Esophagus squamous epithelium (tissue), 5 donors: ENCODE measurements around the gene IRS1. TPM values are rescaled to one million over a fixed set of nuclear protein-coding genes. Genes with fewer than 3 reads are reported as not detected.

Source experiments
- DNase-seq: peaks from one replicate; lab custom pipeline; 2025; lab: John Stamatoyannopoulos, UW
- H3K27ac ChIP-seq, 4 donors: fragments of 200-600 bp; sonication (generic); one replicate each; pipeline ENCODE4 v1.5.1; 2016 to 2019; ENCODE audit warnings: mild to moderate bottlenecking in 1 of 4
- H3K27me3 ChIP-seq, 4 donors: fragments of 200-600 bp; sonication (generic); 1 replicate in 3 of 4; 2 replicates in 1 of 4; pipeline versions ENCODE4 v1.5.1 to v1.6.0; 2017 to 2021; ENCODE audit warnings: antibody characterized with exemption in 1 of 4
- H3K36me3 ChIP-seq, 3 donors: fragments of 200-600 bp; sonication (generic); one replicate each; pipeline ENCODE4 v1.5.1; 2016 to 2019
- H3K4me1 ChIP-seq, 3 donors: fragments of 200-600 bp; sonication (generic); one replicate each; pipeline ENCODE4 v1.5.1; 2017 to 2019
- H3K4me3 ChIP-seq, 4 donors: fragments of 200-600 bp; sonication (generic); 1 replicate in 3 of 4; 2 replicates in 1 of 4; pipeline ENCODE4 v1.5.1; 2016 to 2019; ENCODE audit warnings: mild to moderate bottlenecking in 2 of 4, moderate library complexity in 1 of 4
- H3K9me3 ChIP-seq, 3 donors: fragments of 200-600 bp; sonication (generic); one replicate each; pipeline ENCODE4 v1.5.1; 2016 to 2019
- CTCF ChIP-seq, 6 experiments: fragments of 450-650 bp in 4 of 6; fragments of 200-600 bp in 2 of 6; sonication (generic) in 2 of 6; IDR thresholded peaks; one replicate each; pipeline ENCODE4 v1.5.1; 2016 to 2019; ENCODE audit warnings: antibody characterized with exemption in 6 of 6, mild to moderate bottlenecking in 4 of 6, moderate library complexity in 4 of 6
- POLR2A ChIP-seq, 4 donors: fragments of 450-650 bp; IDR thresholded peaks; one replicate each; pipeline ENCODE4 v1.6.1; 2017; ENCODE audit warnings: antibody characterized with exemption in 4 of 4, mild to moderate bottlenecking in 4 of 4, moderate library complexity in 3 of 4
- WGBS, 2 donors: methylation state at CpG; one replicate each; pipeline ENCODE4 v1.1.5; 2018; 5-methylcytosine and 5-hydroxymethylcytosine counted together
- intact Hi-C: fragments of 100-400 bp; cut with DNase I; formaldehyde crosslinking; loops from one replicate; pipeline ENCODE4 v1.15.0; 2022
- total RNA-seq, 4 donors: library from RNA; depleted of rRNA; stranded (reverse); fragments of >200 nt; gene quantifications; one replicate each; pipeline ENCODE4 v1.1.0, GENCODE V29; 2016
- donor health status: DM: yes; HTN: yes; CAD: no.

The IRS1 gene
- total RNA-seq, 4 donors from 2014 or later: 3.5 to 20.5 (median 14.2) TPM

- TF ChIP-seq POLR2A (IDR thresholded peaks at IDR 0.05): no peak
- TF ChIP-seq CTCF (IDR thresholded peaks at IDR 0.05): no peak
- peaks cover 0 to 17% (median 0%) of the 10 kb centered on the region in 3 donors for H3K4me1 ChIP-seq
- no peaks in the 10 kb centered on the region for H3K27me3 ChIP-seq
- intact Hi-C loops: no loop called here
- H3K4me3 ChIP-seq: no peak overlapping the region
- H3K9me3 ChIP-seq: no peaks in the 10 kb centered on the region
- H3K27ac ChIP-seq: no peak overlapping the region
- DNase-seq: no peak
- H3K36me3 ChIP-seq: no peaks in the 10 kb centered on the region
These were observed 100.9 kb downstream of the IRS1 start for GRCh38 chr2:226698671-226699070.

GRCh38 chr2:226694586-226695284 lies 104.9 kb downstream of the IRS1 start:
- Histone ChIP-seq H3K9me3 (no peaks in the 10 kb centered on the region), H3K36me3 (no peaks in the 10 kb centered on the region), H3K27ac (no peak overlapping the region), H3K27me3 (peaks cover 0 to 6% (median 0%) of the 10 kb centered on the region in 4 donors), H3K4me3 (no peak overlapping the region), H3K4me1 (peaks cover 0 to 25% (median 0%) of the 10 kb centered on the region in 3 donors)
- WGBS, 2 donors: 77 to 90% methylated on average over 4 of the region's 4 CpGs
- intact Hi-C loops: no loop called here
- TF ChIP-seq POLR2A (IDR thresholded peaks at IDR 0.05): no peak
- no peak for TF ChIP-seq CTCF (IDR thresholded peaks at IDR 0.05)
- DNase-seq: no peak

GRCh38 chr2:226694149-226694548 lies 105.5 kb downstream of the IRS1 start:
- no peak for DNase-seq
- Histone ChIP-seq H3K27me3 (peaks cover 0 to 6% (median 0%) of the 10 kb centered on the region in 4 donors), H3K36me3 (no peaks in the 10 kb centered on the region), H3K4me1 (peaks cover 0 to 20% (median 0%) of the 10 kb centered on the region in 3 donors), H3K27ac (no peak overlapping the region), H3K9me3 (no peaks in the 10 kb centered on the region), H3K4me3 (no peak overlapping the region)
- intact Hi-C loops: no loop called here
- WGBS, 2 donors: 36 to 46% methylated on average over 4 of the region's 4 CpGs
- no peak for TF ChIP-seq POLR2A (IDR thresholded peaks at IDR 0.05)
- no peak for TF ChIP-seq CTCF (IDR thresholded peaks at IDR 0.05)

GRCh38 chr2:226693521-226693920 lies 106.1 kb downstream of the IRS1 start:
- H3K36me3 ChIP-seq: no peaks in the 10 kb centered on the region
- no peak for DNase-seq
- no peak overlapping the region for H3K4me3 ChIP-seq
- intact Hi-C loops: no loop called here
- no peak for TF ChIP-seq CTCF (IDR thresholded peaks at IDR 0.05)
- no peak for TF ChIP-seq POLR2A (IDR thresholded peaks at IDR 0.05)
- no peak overlapping the region for H3K27ac ChIP-seq
- peaks cover 0 to 16% (median 0%) of the 10 kb centered on the region in 3 donors for H3K4me1 ChIP-seq
- H3K27me3 ChIP-seq: peaks cover 0 to 6% (median 0%) of the 10 kb centered on the region in 4 donors
- 42 to 79% methylated on average over 4 of the region's 4 CpGs for WGBS, 2 donors
- no peaks in the 10 kb centered on the region for H3K9me3 ChIP-seq

GRCh38 chr2:226692521-226693126 lies 107.0 kb downstream of the IRS1 start:
- TF ChIP-seq POLR2A (IDR thresholded peaks at IDR 0.05): no peak
- TF ChIP-seq CTCF (IDR thresholded peaks at IDR 0.05): no peak
- Histone ChIP-seq H3K36me3 (no peaks in the 10 kb centered on the region), H3K27ac (no peak overlapping the region), H3K4me1 (peaks cover 0 to 16% (median 0%) of the 10 kb centered on the region in 3 donors), H3K9me3 (no peaks in the 10 kb centered on the region), H3K4me3 (no peak overlapping the region), H3K27me3 (peaks cover 0 to 6% (median 0%) of the 10 kb centered on the region in 4 donors)
- intact Hi-C loops: no loop called here
- DNase-seq: no peak
- WGBS, 2 donors: 59 to 66% methylated on average over 9 of the region's 9 CpGs
